GM18498 (cell line): Measurements from ENCODE around the gene BCAS3.
"Not testable (repeated sequence)": the region's sequence is repeated elsewhere in the genome, so short reads cannot be mapped to it uniquely, and the experiment has no call there.

Source experiments
- ATAC-seq: cut with Tn5 transposase; IDR thresholded peaks from one replicate; pipeline ENCODE4 v1.9.1; 2021; ENCODE audit warnings: mild to moderate bottlenecking, moderate library complexity; ENCODE audit not compliant: unreplicated experiment

Gene BCAS3

GRCh38 chr17:60920107-60920506, 242.5 kb downstream of the BCAS3 start:
- no peak for ATAC-seq

- no peak for ATAC-seq
Measured at GRCh38 chr17:60923000-60923399, 245.3 kb downstream of the BCAS3 start.

GRCh38 chr17:60926466-60927183, 249.0 kb downstream of the BCAS3 start:
- no peak for ATAC-seq

- ATAC-seq, result no peak
Measured at GRCh38 chr17:60933739-60934138, 256.1 kb downstream of the BCAS3 start.

- no peak for ATAC-seq
Measured at GRCh38 chr17:60934723-60935122, 257.1 kb downstream of the BCAS3 start.

- ATAC-seq, result not testable (repeated sequence)
Measured at GRCh38 chr17:60935991-60936390, 258.3 kb downstream of the BCAS3 start.

- no peak for ATAC-seq
Measured at GRCh38 chr17:60939318-60939717, 261.7 kb downstream of the BCAS3 start.

- no peak for ATAC-seq
Measured at GRCh38 chr17:60941028-60941427, 263.4 kb downstream of the BCAS3 start.

- ATAC-seq, result no peak
Measured at GRCh38 chr17:60941571-60941970, 263.9 kb downstream of the BCAS3 start.

- ATAC-seq, result no peak
Measured at GRCh38 chr17:60944751-60945150, 267.1 kb downstream of the BCAS3 start.

GRCh38 chr17:60947100-60947499, 269.4 kb downstream of the BCAS3 start:
- ATAC-seq, result no peak

GRCh38 chr17:60947543-60947942, 269.9 kb downstream of the BCAS3 start:
- ATAC-seq, result no peak

GRCh38 chr17:60952747-60953146, 275.1 kb downstream of the BCAS3 start:
- ATAC-seq, result no peak

- no peak for ATAC-seq
Measured at GRCh38 chr17:60959011-60959410, 281.4 kb downstream of the BCAS3 start.

GRCh38 chr17:60959696-60960095, 282.0 kb downstream of the BCAS3 start:
- no peak for ATAC-seq

GRCh38 chr17:60960398-60961065, 282.9 kb downstream of the BCAS3 start:
- ATAC-seq, result no peak

- ATAC-seq, result no peak
Measured at GRCh38 chr17:60964160-60964559, 286.5 kb downstream of the BCAS3 start.

- ATAC-seq, result no peak
Measured at GRCh38 chr17:60968266-60968665, 290.6 kb downstream of the BCAS3 start.

- no peak for ATAC-seq
Measured at GRCh38 chr17:60969500-60970037, 291.9 kb downstream of the BCAS3 start.

- ATAC-seq, result no peak
Measured at GRCh38 chr17:60970741-60971140, 293.1 kb downstream of the BCAS3 start.

- ATAC-seq, result peak; percentile 61
Measured at GRCh38 chr17:60971515-60972369, 294.1 kb downstream of the BCAS3 start.
